Sigmoid colon (tissue), 4 donors: Measurements from ENCODE around the gene BRAF.

Experiments used
- EP300 ChIP-seq, 4 donors: sonication (generic); formaldehyde crosslinking; IDR thresholded peaks; one replicate each; pipeline ENCODE4 v1.6.1; 2017; ENCODE audit warnings: antibody characterized with exemption in 4 of 4
- POLR2A ChIP-seq, 2 donors: fragments of 450-650 bp; IDR thresholded peaks; one replicate each; pipeline ENCODE4 v1.6.1; 2016; ENCODE audit warnings: antibody characterized with exemption in 2 of 2, mild to moderate bottlenecking in 2 of 2, moderate library complexity in 2 of 2
- POLR2AphosphoS5 ChIP-seq, 4 donors: sonication (generic); formaldehyde crosslinking; IDR thresholded peaks; one replicate each; pipeline ENCODE4 v1.6.1; 2017; ENCODE audit warnings: antibody characterized with exemption in 4 of 4
- TF ChIP-seq, protein P1 (sequence below), 4 experiments: fragments of 450-650 bp in 3 of 4; fragments of 200-600 bp in 1 of 4; IDR thresholded peaks; one replicate each; pipeline ENCODE4 v1.5.1; 2016 to 2019; ENCODE audit warnings: antibody characterized with exemption in 4 of 4, mild to moderate bottlenecking in 3 of 4, moderate library complexity in 2 of 4

DNA sequence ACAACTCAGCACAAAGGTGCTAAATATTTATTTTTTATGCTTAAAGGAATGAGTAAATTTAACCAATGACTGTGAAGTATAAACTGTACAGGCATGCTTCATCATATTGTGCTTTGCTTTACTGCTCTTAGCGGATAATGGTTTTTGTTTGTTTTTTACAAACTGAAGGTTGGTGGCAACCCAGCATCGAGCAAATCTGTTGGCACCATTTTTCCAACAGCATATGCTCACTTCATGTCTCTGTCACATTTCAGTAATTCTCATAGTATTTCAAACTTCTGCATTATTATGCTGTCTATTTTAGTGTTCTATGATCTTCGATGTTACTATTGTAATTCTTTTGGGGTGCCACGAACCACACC, 22.8 kb downstream of the BRAF start:
- TF ChIP-seq, protein P1, sequence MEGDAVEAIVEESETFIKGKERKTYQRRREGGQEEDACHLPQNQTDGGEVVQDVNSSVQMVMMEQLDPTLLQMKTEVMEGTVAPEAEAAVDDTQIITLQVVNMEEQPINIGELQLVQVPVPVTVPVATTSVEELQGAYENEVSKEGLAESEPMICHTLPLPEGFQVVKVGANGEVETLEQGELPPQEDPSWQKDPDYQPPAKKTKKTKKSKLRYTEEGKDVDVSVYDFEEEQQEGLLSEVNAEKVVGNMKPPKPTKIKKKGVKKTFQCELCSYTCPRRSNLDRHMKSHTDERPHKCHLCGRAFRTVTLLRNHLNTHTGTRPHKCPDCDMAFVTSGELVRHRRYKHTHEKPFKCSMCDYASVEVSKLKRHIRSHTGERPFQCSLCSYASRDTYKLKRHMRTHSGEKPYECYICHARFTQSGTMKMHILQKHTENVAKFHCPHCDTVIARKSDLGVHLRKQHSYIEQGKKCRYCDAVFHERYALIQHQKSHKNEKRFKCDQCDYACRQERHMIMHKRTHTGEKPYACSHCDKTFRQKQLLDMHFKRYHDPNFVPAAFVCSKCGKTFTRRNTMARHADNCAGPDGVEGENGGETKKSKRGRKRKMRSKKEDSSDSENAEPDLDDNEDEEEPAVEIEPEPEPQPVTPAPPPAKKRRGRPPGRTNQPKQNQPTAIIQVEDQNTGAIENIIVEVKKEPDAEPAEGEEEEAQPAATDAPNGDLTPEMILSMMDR (IDR thresholded peaks at IDR 0.05) = no peak
- TF ChIP-seq EP300 (IDR thresholded peaks at IDR 0.05) = no peak
- no peak for TF ChIP-seq POLR2A (IDR thresholded peaks at IDR 0.05)
- TF ChIP-seq POLR2AphosphoS5 (IDR thresholded peaks at IDR 0.05) = no peak
